Measurements from ENCODE around the gene ZFAND6. TPM values are rescaled to one million over a fixed set of nuclear protein-coding genes. Genes with fewer than 3 reads are reported as not detected.

ZFAND6 gene
- 88.5 to 119 TPM (median 95.1 TPM) in 5 replicates for total RNA-seq (2022; extraction: Qiagen RNA extraction)

GRCh38 chr15:80058851-80059785, at the start of gene ZFAND6:
Gene ZFAND6 (plus strand): TSS chr15:80059676. CDS start chr15:80120345, 60,669 bp downstream.

GRCh38 chr15:80152896-80153876, 93.7 kb downstream of the ZFAND6 start, which contains the start of gene FAH:
Gene FAH (plus strand): TSS chr15:80152999. CDS start chr15:80153055, 56 bp downstream.

Other genes starting within 250 kb of the ZFAND6 start
- gene MTHFS, start 162.7 kb upstream of the ZFAND6 start, total RNA-seq (2022; extraction: Qiagen RNA extraction), result 75.8 to 91.3 TPM (median 80.3 TPM) in 5 replicates
- gene BCL2A1, start 88.5 kb upstream of the ZFAND6 start, total RNA-seq (2022; extraction: Qiagen RNA extraction), result 9.5 to 12.8 TPM (median 10.3 TPM) in 5 replicates
- gene FAH, start 93.3 kb downstream of the ZFAND6 start, total RNA-seq (2022; extraction: Qiagen RNA extraction), result 31.4 to 35.0 TPM (median 32.5 TPM) in 5 replicates
- gene CTXND1, start 192.5 kb downstream of the ZFAND6 start, total RNA-seq (2022; extraction: Qiagen RNA extraction), result 0.01 TPM in 1 of 5 replicates, not detected in the others